PC-3 (cell line): ENCODE data around the gene CABP7. TPM values are rescaled to one million over a fixed set of nuclear protein-coding genes. Genes with fewer than 3 reads are reported as not detected.

Experiments
- ATAC-seq: fragments of 200-7000 bp; cut with Tn5 transposase; 2 replicates; pipeline ENCODE4 v1.9.1; 2020; ENCODE audit warnings: mild to moderate bottlenecking, moderate library complexity
- BruUV-seq: library from RNA; stranded (reverse); fragments of 400-500 nt; replicated peaks from 2 replicates; lab custom pipeline; 2021; lab: Mats Ljungman, UMichigan
- CTCF ChIA-PET: fragments of 300-600 bp; sonication (Branson Sonifier 250); formaldehyde crosslinking; loops from one replicate; lab custom pipeline; 2022; ENCODE audit warnings: antibody characterized with exemption; lab: Charles Lee
- POLR2A ChIA-PET: fragments of 300-600 bp; sonication (Branson Sonifier 250); formaldehyde crosslinking; loops from one replicate; lab custom pipeline; 2022; ENCODE audit warnings: antibody characterized with exemption; ENCODE audit not compliant: unreplicated experiment; lab: Charles Lee
- DNase-seq: peaks from one replicate; pipeline ENCODE4 v3.0.0-alpha.2; 2015
- H2AFZ ChIP-seq: fragments of 300-600 bp; sonication (generic); 2 replicates; pipeline ENCODE4 v1.6.0; 2016; ENCODE audit warnings: antibody characterized with exemption, low read length
- H3F3A ChIP-seq: fragments of 300-600 bp; sonication (generic); one replicate; pipeline ENCODE4 v1.6.0; 2017; ENCODE audit warnings: antibody characterized with exemption, low read length, control low read depth, mild to moderate bottlenecking; ENCODE audit not compliant: unreplicated experiment
- H3K27ac ChIP-seq: fragments of 300-600 bp; sonication (generic); 2 replicates; pipeline ENCODE4 v1.5.1; 2016; ENCODE audit warnings: mild to moderate bottlenecking, low read length
- H3K27me3 ChIP-seq: fragments of 300-600 bp; sonication (generic); 2 replicates; pipeline ENCODE4 v1.6.1; 2016; ENCODE audit warnings: low read length, mixed read lengths
- H3K36me3 ChIP-seq: fragments of 300-600 bp; sonication (generic); 2 replicates; pipeline ENCODE4 v1.6.1; 2016; ENCODE audit warnings: low read depth, mixed run types, low read length, mixed read lengths
- H3K4me1 ChIP-seq: fragments of 300-600 bp; sonication (generic); 2 replicates; pipeline ENCODE4 v1.5.1; 2016; ENCODE audit warnings: low read length; ENCODE audit not compliant: insufficient read depth
- H3K4me2 ChIP-seq: fragments of 300-600 bp; sonication (generic); 2 replicates; pipeline ENCODE4 v1.6.0; 2016; ENCODE audit warnings: low read length
- H3K4me3 ChIP-seq: fragments of 300-600 bp; sonication (generic); 2 replicates; pipeline ENCODE4 v1.5.1; 2016; ENCODE audit warnings: mild to moderate bottlenecking, low read length, mixed read lengths
- H3K79me2 ChIP-seq: fragments of 300-600 bp; sonication (generic); 2 replicates; pipeline ENCODE4 v1.6.1; 2017; ENCODE audit warnings: low read length, mixed read lengths
- H3K9ac ChIP-seq: fragments of 300-600 bp; sonication (generic); 2 replicates; pipeline ENCODE4 v1.6.0; 2016; ENCODE audit warnings: mild to moderate bottlenecking, low read length
- H3K9me2 ChIP-seq: fragments of 300-600 bp; sonication (generic); replicated peaks from 2 replicates; pipeline ENCODE4 v1.6.1; 2016; ENCODE audit warnings: mixed run types, low read length, mixed read lengths
- H3K9me3 ChIP-seq: fragments of 300-600 bp; sonication (generic); 2 replicates; pipeline ENCODE4 v1.6.1; 2016; ENCODE audit warnings: low read length, mixed read lengths
- H4K20me1 ChIP-seq: fragments of 300-600 bp; sonication (generic); 2 replicates; pipeline ENCODE4 v1.6.1; 2016; ENCODE audit warnings: low read length, mixed read lengths
- CTCF ChIP-seq: fragments of 300-600 bp; sonication (generic); conservative IDR thresholded peaks from 2 replicates; pipeline ENCODE4 v1.5.1; 2017; ENCODE audit warnings: antibody characterized with exemption, low read depth, mild to moderate bottlenecking, low read length
- EZH2 ChIP-seq: fragments of 300-600 bp; sonication (generic); IDR thresholded peaks from one replicate; pipeline ENCODE4 v1.6.1; 2017; ENCODE audit warnings: antibody characterized with exemption, mild to moderate bottlenecking, low read length; ENCODE audit not compliant: unreplicated experiment
- EZH2phosphoT487 ChIP-seq: fragments of 300-600 bp; sonication (generic); IDR thresholded peaks from 2 replicates; pipeline ENCODE4 v1.6.1; 2018; ENCODE audit warnings: mild to moderate bottlenecking, antibody characterized with exemption, low read length, borderline replicate concordance
- intact Hi-C: fragments of 100-400 bp; cut with micrococcal nuclease; formaldehyde crosslinking; loops from 2 replicates; pipeline ENCODE4 v1.9.0; 2023
- total RNA-seq: library from RNA; depleted of rRNA; stranded (reverse); fragments of >200 nt; gene quantifications from 2 replicates; pipeline ENCODE4 v1.2.3, GENCODE V29; 2014

Gene CABP7
- total RNA-seq, 1 experiment from 2014 or later, result 0.87 TPM

- ATAC-seq (no peak), DNase-seq (no peak)
- H2AFZ ChIP-seq, result no peak overlapping the region
- intact Hi-C loops, result loop anchor here (10.0 kb wide), 1 partner anchor 298 kb away; no protein-coding TSS in a partner anchor
- H3K9ac ChIP-seq, result no peak overlapping the region
- CTCF ChIA-PET, result no interaction called here
- TF ChIP-seq CTCF, result no peak
- no peak for TF ChIP-seq EZH2
- no peak for TF ChIP-seq EZH2phosphoT487
- no TSS peak for BruUV-seq
- H3F3A ChIP-seq, result no peaks in the 10 kb centered on the region
- no peak overlapping the region for H3K4me3 ChIP-seq
- no peak overlapping the region for H3K27ac ChIP-seq
- H3K79me2 ChIP-seq, result no peaks in the 10 kb centered on the region
- H3K36me3 ChIP-seq, result no peaks in the 10 kb centered on the region
- no peaks in the 10 kb centered on the region for H3K9me3 ChIP-seq
- no peaks in the 10 kb centered on the region for H3K27me3 ChIP-seq
- no peak overlapping the region for H3K4me2 ChIP-seq
- H3K4me1 ChIP-seq, result peaks cover 31% of the 10 kb centered on the region
- H3K9me2 ChIP-seq, result no peaks in the 10 kb centered on the region
- no peaks in the 10 kb centered on the region for H4K20me1 ChIP-seq
- POLR2A ChIA-PET, result no interaction called here
These were observed 13.3 kb upstream of the CABP7 start for GRCh38 chr22:29706486-29706885.

- Histone ChIP-seq H3K4me1 (peaks cover 28% of the 10 kb centered on the region), H2AFZ (no peak overlapping the region), H4K20me1 (no peaks in the 10 kb centered on the region), H3K79me2 (no peaks in the 10 kb centered on the region), H3K27ac (no peak overlapping the region), H3K36me3 (no peaks in the 10 kb centered on the region), H3K9me2 (no peaks in the 10 kb centered on the region), H3K9me3 (no peaks in the 10 kb centered on the region), H3K4me2 (no peak overlapping the region), H3K9ac (no peak overlapping the region), H3F3A (no peaks in the 10 kb centered on the region), H3K4me3 (no peak overlapping the region), H3K27me3 (no peaks in the 10 kb centered on the region)
- ChIA-PET POLR2A (no interaction called here), CTCF (interaction anchor here (0.6 kb wide), 1 partner anchor 66 kb away, joined by 6 read pairs; no protein-coding TSS in a partner anchor)
- intact Hi-C loops, result loop anchor here (10.0 kb wide), 1 partner anchor 298 kb away; no protein-coding TSS in a partner anchor
- no peak for TF ChIP-seq EZH2
- TF ChIP-seq CTCF, result no peak
- no peak for TF ChIP-seq EZH2phosphoT487
- no peak for DNase-seq
- no TSS peak for BruUV-seq
- ATAC-seq, result no peak
These were observed 12.8 kb upstream of the CABP7 start for GRCh38 chr22:29707010-29707409.

- no TSS peak for BruUV-seq
- Histone ChIP-seq H3K36me3 (no peaks in the 10 kb centered on the region), H3K4me2 (no peak overlapping the region), H3K27me3 (no peaks in the 10 kb centered on the region), H3K9me2 (no peaks in the 10 kb centered on the region), H3K9ac (no peak overlapping the region), H4K20me1 (no peaks in the 10 kb centered on the region), H3F3A (no peaks in the 10 kb centered on the region), H3K4me3 (no peak overlapping the region), H3K9me3 (no peaks in the 10 kb centered on the region), H3K4me1 (peaks cover 23% of the 10 kb centered on the region), H3K27ac (no peak overlapping the region), H2AFZ (no peak overlapping the region), H3K79me2 (no peaks in the 10 kb centered on the region)
- ChIA-PET POLR2A (no interaction called here), CTCF (interaction anchor here (0.6 kb wide), 1 partner anchor 66 kb away, joined by 6 read pairs; no protein-coding TSS in a partner anchor)
- intact Hi-C loops, result loop anchor here (10.0 kb wide), 1 partner anchor 297 kb away; no protein-coding TSS in a partner anchor
- ATAC-seq, result no peak
- TF ChIP-seq CTCF, result no peak
- TF ChIP-seq EZH2phosphoT487, result no peak
- no peak for TF ChIP-seq EZH2
- DNase-seq, result no peak
These were observed 12.3 kb upstream of the CABP7 start for GRCh38 chr22:29707471-29707870.
